ENCODE results near the gene KCNK17.

Gene KCNK17, protein sequence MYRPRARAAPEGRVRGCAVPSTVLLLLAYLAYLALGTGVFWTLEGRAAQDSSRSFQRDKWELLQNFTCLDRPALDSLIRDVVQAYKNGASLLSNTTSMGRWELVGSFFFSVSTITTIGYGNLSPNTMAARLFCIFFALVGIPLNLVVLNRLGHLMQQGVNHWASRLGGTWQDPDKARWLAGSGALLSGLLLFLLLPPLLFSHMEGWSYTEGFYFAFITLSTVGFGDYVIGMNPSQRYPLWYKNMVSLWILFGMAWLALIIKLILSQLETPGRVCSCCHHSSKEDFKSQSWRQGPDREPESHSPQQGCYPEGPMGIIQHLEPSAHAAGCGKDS

DNA sequence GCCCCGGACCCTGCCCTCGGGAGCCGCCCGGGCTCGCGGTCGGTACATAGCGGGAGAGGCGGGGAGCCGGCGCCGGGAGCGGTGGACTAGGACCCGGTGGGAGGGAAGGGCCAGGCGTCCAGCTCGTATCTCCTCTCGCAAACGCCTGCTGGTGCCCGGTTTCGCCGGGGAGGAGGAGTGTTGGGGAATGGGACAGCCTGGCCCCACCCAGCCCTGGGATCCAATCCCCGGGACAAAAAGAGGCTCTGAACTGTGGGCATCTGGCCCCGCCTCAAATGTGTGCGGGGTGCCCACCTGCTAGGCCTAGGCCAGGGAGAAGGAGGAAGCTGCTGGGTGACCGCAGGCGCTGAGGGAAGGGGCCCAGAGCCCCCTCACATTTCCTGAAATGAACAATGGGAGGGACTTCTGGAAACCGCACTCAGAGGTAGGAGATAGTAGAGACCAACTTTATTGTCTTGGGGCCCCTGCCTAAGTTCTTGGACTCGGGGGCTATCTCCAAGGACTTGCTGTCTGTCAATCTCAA, at the start of gene KCNK17:
TSS of gene KCNK17 (minus strand) at position 147 of the 523 bp plus-strand sequence. CDS start at position 48, 99 bp downstream.
- DNase-seq = no peak

DNA sequence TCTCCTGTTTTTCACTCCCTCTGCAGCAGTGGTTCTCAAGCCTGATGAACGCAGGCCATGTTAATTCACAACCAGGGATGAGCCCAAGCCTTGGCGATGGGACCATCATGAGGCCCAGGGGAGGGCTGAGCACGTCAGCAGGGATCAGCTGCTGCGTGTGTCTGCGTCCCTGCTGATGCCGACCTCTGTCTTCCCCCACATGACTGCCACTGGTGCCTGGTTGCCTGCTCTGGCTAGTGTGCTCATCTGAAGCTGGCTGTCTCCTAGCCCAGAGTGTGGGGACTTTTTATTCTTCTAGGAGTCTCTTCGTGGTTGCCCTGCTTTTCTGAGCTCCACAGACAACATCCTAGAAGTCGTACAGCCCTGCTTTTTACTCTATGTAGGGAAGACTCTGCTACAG, 49.1 kb upstream of the KCNK17 start:
- no peak for DNase-seq

- DNase-seq = no peak
Observed at GRCh38 chr6:39362487-39362865, 48.3 kb upstream of the KCNK17 start.

DNA sequence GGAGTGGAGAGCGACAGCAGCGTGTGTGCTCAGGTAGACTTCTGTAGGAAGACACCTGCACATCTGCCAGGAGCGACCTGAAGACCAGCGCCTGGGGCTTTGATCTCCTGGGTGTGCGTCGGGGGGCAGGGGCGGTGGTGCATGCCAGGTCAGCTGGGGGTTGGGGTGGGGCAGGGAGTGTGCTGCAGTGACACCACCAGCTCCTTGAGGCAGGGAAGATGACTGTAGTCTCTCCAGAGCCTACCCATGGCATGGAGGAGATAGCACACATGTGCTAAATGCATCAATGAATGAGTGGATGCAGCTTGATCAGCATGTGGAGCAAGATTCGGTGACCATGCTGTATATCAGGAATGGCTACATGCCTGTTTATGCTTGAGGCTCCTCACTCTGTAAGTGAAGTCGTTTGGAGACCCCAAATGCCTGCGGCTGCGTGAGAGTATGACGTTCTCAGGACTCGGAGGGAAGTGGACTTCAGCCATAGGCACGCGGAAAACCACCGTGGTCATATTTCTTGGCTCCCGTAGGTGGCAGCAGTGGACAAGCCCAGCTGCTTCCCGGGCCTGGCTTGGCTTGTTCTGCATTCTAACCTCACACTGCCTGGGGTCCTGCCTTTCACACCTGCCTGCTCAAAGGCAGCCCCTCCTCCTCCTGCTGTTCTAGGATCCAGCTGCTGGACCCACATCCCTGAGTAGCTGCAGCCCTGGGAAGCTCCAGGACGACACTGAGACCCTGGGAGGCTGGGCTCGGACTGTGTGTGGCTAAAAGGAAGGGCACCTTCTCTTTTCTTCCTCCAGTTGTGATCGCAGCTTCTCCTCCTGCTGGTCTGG, 47.7 kb upstream of the KCNK17 start:
- DNase-seq = peak in 2 of 4 experiments; percentile 5 to 9

- no peak for DNase-seq
Observed at GRCh38 chr6:39360378-39360777, 46.2 kb upstream of the KCNK17 start.

- no peak for DNase-seq
Observed at GRCh38 chr6:39357998-39358686, 43.9 kb upstream of the KCNK17 start.

DNA sequence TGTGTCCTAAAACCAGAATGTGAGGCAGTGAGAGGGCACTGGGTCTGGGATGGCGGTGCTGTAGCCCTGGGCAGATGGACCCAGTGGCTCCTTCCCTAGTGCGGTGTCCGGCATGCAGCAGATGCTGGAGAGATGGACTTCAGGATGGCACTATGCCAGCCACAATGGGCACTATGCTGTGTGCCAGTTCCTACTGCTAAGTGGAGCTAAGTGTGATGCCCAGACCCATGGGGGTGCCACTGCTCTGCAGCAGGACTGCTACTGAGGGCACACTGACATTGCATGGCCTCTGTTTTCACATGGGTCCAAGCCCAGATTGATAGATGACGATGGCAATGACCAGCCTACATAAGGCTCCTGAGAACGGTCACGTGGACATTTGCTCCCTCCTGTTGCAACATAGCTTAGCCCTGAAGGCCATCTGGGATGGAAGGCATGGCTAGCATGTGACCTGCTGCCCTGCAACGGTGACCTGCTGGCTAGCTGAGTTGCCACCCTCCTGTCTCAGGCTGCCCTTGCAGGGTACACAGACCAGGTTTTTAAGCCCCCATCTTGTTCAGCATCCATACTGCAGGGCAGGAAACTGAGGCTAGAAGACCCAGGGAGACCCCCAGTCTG, 39.6 kb upstream of the KCNK17 start:
- DNase-seq = no peak

DNA sequence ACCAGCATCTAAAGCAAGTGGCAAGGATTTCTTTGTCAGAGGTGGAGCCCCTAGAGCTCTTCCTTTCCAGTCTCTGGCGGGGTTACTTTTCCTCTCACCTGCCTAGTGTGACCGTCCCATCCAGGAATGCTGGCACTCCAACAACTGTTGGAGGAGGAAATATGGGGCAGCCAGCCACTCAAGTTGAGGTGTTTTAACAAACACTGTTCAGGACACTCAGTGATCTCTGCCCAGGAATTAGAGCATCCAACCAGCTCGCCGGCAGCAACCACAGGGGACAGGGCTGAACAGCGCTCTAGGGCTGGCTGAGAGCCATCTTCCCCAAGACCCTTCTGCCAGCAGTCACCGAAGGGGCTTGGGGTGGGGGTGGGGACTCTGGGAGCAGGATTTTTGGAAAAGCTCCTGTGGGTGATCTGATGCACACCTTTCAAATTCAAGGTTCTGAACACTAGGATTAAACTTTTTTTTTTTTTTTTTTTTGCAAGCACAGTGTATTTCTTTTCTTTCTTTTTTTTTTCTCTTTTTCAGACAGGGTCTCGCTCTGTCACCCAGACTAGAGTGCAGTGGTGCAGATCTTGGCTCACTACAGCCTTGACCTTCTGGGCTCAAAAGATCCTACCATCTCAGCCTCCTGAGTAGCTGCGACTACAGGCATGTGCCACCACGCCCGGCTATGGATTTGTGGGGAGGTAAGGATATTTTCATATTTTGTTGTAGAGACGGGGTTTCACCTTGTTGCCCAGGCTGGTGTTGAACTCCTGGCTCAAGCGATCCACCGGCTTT, 36.7 kb upstream of the KCNK17 start:
- DNase-seq = no peak

DNA sequence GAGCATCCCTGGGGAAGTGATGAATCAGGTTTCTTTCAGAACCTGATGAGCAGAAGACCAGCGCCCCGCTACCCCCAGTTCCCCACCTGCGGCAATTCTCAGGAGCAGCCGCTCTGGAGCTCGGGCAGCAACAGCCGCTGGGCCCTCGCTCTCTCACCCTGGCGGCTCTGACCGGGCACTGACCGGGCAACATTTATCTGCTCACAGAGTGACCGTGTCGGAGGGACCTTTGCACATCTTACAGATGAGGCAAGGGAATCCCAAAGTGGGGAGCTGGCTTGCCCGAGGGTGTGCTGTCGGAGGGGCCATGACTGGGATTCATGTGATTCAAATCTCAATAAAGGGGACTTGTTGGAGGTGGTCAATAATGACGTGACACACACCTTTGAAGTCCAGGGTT, 34.5 kb upstream of the KCNK17 start:
- DNase-seq = no peak

GRCh38 chr6:39347906-39348585, 33.8 kb upstream of the KCNK17 start:
- DNase-seq = peak; percentile 5 to 40 (median 24)

- no peak for DNase-seq
Observed at GRCh38 chr6:39347206-39347605, 33.0 kb upstream of the KCNK17 start.

DNA sequence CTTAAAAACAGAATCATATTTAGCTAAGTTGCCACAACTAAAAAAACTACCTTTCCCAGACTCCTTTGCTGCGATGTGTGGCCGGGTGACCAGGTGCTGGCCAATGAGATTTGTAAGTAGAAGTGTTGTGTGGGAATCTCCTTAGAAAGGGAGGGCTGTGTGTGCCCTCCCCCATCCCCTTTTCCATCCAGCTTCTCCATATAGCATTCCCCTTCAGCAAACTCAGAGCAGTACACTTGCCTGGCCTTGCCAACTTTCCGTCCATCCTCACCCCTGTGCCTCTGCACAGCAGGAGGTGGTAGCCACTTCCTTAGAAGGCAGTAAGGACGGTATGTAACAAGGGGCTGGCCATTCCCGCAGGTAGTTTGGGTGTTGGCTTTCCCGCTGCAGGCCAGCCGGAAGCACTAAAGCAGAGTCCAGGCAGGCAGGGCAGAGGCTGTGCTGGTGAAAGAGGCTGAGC, 30.6 kb upstream of the KCNK17 start:
- DNase-seq = no peak

- no peak for DNase-seq
Observed at GRCh38 chr6:39343396-39343870, 29.2 kb upstream of the KCNK17 start.

- DNase-seq = no peak
Observed at GRCh38 chr6:39342692-39343395, 28.6 kb upstream of the KCNK17 start.

DNA sequence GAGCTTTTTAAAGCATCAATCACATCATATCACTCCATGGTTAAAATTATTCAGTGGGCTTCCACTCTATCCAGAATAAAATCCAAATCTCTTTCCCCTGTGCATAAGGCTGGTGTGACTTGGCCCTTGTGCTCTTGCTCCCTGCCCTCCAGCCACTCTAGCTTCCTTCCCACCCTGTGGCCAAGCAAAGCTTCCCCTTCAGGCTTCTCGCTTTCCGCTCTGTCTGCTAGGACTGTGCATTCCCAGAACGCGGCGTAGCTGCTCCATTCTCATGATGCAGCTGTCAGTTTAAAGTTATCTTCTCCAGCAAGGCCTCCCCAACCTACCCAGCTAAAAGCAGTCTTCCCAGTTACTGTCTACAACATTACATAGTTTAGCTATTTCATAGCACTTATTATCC, 27.7 kb upstream of the KCNK17 start:
- no peak for DNase-seq

DNA sequence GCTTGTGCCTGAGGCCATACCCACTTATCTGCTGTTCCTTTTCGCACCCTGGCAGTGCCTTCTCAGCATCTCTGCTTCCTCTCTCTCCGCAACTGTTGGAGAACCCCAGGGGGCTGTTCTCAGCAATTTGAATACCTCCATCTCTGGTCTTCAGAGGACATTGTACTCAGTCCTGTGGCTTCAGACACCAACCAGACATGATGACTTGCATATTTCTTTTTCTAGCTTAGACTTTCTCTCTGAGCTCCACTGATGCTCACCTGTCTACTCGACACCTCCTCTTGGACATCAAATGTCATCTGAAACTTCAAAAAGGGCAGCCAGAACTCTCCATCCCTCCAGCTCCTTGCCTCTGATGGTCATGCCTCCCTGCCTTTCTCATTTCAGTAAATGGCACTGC, 27.1 kb upstream of the KCNK17 start:
- DNase-seq = no peak

GRCh38 chr6:39339868-39340550, 25.8 kb upstream of the KCNK17 start:
- DNase-seq = no peak

- no peak for DNase-seq
Observed at GRCh38 chr6:39339096-39339867, 25.1 kb upstream of the KCNK17 start.

GRCh38 chr6:39338397-39338796, 24.2 kb upstream of the KCNK17 start:
- no peak for DNase-seq
